GM20000 (cell line): Measurements from ENCODE around the gene RAB33B.

Experiments used
- DNase-seq: peaks from one replicate; pipeline ENCODE4 v3.0.0; 2012; ENCODE audit warnings: low spot score
- CTCF ChIP-seq: IDR thresholded peaks from 2 replicates; pipeline ENCODE4 v1.5.1; 2012; ENCODE audit warnings: mild to moderate bottlenecking, control low read depth; ENCODE audit errors: extremely low read depth, missing control alignments

Gene RAB33B

GRCh38 chr4:139524062-139524631, 70.2 kb downstream of the RAB33B start:
- no peak for DNase-seq
- no peak for TF ChIP-seq CTCF

DNA sequence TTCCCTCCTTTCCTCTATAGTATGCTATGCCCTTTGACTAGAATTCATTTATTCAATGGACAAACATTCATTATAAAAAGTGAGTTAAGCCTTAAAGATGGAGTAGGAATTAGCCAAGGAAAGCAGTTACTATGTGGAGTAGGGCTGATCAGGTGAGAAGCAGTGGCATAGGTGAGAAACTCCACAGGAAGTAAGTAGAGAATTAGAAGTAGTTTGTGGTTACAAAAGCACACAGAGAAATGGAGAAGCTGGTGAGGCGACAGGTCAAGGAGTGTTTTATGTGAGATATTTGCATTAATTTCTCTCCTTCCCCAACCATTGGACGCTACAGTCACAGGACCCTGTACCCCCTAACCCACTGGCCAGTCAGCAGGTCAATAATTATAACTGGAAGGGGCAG, 71.5 kb downstream of the RAB33B start:
- no peak for TF ChIP-seq CTCF
- DNase-seq = no peak
